Medulla oblongata (tissue), 1 donor: ENCODE results near the gene GGT7.
"Not testable (repeated sequence)": the region's sequence is repeated elsewhere in the genome, so short reads cannot be mapped to it uniquely, and the experiment has no call there.

Experiments
- DNase-seq: peaks from one replicate; pipeline ENCODE4 v3.0.0-alpha.2; 2015; ENCODE audit errors: extremely low spot score

Gene GGT7, protein sequence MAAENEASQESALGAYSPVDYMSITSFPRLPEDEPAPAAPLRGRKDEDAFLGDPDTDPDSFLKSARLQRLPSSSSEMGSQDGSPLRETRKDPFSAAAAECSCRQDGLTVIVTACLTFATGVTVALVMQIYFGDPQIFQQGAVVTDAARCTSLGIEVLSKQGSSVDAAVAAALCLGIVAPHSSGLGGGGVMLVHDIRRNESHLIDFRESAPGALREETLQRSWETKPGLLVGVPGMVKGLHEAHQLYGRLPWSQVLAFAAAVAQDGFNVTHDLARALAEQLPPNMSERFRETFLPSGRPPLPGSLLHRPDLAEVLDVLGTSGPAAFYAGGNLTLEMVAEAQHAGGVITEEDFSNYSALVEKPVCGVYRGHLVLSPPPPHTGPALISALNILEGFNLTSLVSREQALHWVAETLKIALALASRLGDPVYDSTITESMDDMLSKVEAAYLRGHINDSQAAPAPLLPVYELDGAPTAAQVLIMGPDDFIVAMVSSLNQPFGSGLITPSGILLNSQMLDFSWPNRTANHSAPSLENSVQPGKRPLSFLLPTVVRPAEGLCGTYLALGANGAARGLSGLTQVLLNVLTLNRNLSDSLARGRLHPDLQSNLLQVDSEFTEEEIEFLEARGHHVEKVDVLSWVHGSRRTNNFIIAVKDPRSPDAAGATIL

DNA sequence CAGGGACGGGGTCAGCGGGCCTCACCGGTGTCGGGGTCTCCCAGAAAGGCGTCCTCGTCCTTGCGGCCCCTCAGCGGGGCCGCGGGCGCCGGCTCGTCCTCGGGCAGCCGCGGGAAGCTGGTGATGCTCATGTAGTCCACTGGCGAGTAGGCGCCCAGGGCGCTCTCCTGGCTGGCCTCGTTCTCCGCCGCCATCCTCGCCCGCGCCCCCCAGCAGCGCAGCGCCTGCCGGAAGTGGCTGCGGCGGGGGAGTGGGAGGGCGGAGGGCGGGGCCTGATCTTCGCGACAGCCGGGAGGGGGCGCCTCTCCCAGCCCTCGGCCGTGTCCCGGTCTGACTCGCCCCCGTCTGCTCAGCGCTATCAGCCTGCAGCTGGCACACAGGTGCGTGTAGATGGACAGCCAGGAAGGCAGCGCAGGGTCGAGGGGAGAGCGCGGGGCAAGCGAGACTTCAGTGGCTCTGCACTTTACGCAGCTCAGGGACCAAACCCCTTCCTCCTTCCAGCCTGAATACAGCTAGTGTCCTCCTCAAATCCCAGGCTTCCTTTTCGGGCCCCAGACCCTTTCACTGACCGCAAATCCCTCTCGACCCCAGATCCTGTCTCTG is at the start of gene GGT7:
TSS of gene GGT7 (minus strand) at position 235 of the 603 bp plus-strand sequence. CDS start at position 194, 41 bp downstream.
- peak; percentile 85 for DNase-seq

DNA sequence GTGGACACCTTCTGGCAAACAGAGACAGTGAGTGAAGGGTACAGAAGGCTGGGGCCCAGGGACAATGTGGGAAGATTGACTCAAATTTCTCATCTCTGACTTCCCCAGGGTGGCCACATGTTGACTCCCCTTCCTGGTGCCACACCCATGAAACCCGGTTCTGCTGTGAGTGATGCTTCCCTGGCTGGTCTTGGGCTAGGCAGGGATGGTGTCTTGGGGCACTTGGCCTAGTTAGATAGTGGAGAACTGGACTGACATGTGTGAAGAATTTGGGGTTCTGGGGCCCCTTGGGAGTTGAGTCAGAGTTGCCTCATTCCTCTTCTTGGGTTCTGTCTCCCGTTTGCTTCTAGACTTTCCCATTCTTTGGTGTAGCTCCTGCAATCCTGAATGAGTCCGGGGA is 48.8 kb upstream of the GGT7 start:
- DNase-seq = no peak

DNA sequence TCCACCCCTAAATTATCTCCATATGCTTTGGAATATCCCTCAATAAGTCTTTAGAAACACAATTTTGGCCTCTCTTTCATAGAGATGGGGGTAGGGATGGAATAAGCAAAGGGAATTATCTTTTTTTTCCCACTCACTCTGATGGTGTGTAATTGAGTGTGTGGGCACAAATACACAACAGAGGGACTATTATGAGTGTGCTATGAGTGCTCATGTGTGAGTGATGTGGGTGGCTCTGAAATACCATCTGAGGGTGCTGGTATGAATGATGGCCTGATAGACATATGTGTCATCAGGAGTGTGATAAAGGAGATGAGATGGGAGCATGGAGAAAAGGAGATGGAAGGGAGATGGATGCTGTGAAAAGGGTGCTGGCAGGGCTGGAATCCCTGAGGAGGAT is 47.4 kb upstream of the GGT7 start:
- no peak for DNase-seq

DNA sequence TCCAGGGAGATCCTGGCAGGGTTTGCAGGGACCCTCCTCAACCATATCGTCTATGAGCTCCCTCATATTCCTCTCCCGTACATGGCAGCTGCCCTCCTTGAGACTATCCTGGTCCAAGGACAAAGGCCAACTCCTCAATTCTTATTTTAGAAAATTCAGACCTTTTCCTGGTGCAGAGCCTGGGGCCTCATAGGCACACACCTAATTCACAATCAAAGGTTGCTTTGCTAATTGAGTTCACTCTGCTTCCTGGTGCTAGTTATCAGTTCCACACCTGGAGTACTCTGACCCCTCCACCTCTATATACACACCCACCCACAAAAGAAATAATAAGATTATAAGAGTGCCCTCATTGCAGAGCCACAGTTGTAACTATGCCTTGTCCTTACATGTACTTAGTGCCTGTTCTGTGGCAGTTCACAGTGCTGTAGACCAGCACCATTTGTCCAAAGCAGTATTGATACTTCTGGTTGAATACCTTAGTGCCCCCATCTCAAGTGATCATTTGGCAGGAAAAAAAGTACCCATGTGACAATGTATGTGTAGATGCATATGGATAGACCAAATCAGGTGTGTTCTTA is 44.2 kb upstream of the GGT7 start:
- no peak for DNase-seq

DNA sequence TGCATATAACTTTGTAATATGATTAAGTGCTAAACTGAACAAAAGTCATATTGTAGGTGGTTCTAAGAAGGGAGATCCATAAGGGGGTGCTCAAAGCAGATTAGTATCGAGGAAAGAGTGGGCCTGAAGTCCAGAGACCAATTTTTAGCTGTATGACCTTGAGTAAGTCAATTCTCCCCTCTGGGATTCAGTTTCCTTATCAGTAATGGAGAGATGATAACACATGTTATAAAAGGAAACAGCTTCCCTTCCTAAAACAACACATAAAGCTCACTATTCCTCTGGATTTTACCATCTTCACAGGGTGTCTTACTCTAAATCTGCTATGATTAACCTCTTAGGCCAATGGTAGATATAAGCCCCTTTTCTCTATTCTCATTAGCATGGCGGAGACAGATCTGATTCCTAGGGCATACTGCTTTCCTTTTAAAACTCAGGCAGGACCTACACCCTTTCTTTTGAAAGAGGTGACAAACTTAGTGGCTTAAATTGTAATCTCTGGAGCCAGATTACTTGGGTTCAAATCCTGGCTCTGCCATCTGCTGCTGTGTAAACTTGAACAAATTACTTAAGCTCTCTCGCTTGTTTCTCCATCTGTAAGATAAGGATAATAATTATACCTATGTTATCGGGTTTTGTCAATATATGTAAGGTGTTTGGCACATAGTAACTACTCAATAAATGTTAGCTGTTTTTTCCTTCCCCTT is 43.2 kb upstream of the GGT7 start:
- DNase-seq = no peak

DNA sequence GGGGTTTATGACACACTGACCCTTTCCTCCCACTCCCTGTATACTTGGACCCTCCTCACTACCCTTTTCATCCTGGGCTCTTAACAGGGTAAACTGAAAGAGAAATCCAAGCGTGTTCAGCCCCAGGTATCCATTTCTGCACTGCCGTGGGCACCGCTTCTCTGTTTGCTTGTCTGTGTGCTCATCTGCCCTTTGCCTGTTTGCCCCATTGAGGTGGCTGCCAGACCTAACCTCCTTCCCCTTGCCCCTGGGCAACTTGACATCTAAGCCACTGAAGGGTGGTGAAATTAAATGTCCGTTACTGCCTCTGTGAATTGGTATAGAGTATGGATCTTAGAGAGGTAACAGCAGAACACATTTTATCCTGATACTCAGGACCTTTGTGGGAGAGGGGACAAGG is 42.5 kb upstream of the GGT7 start:
- no peak for DNase-seq

DNA sequence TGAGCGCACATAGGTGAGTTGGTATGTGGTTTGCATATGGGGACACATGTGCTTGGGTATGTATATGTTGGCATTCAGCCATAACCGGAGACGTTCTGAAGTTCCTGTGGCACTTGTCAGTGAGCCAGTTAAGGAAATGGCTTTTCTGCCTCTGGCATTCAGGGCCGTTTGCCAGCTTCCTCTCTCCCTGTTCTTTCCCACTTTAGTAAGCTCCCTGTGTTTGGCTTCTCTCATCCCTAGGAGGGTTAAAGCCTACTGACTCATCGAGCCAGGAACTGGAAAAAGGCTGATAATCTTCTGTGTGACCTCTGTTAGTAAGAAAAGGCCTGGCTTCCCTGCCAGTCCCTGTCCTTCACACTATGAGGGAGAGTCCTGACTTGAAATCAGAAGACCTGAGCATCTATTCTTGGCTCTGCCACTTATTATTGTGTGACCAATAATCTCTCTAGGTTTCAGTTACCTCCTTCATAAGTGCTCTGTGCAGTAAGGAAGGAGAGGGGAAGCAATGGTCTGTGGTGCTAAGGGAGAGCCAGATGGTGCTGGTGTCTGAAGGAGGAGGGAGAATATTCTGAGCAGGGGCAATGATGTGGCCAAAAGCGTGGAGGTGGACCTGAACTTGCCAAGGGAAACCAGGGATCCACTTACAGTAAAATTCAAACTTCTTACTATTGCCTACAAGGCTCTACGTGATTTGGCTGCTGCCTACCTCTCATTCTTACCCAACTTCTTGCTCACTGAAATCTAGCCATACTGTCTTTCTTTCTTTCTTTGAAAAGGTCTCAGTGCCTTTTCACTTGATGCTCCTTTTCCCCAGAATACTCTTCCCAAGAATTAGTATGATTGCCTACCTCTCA is 35.2 kb upstream of the GGT7 start:
- peak; percentile 14 for DNase-seq

DNA sequence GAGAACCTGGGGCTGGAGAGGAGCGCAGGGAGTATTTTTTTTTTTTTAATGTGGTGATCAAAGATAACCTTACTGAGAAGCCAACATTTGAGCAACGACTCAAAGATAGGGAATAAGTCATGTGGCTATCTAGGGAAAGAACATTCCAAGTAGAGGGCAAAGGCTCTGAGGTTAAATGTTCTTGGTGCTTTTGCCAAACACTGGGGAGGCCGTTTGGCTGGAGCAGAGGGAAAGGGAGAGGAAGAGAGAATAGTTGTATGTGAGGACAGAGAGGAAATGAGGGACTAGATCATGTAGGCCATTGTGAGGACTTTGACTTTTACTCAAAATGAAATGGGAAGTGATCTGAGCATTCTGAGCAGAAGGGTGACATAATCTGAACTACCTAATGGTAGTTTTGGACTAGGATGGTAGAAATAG is 31.6 kb upstream of the GGT7 start:
- peak; percentile 37 for DNase-seq

DNA sequence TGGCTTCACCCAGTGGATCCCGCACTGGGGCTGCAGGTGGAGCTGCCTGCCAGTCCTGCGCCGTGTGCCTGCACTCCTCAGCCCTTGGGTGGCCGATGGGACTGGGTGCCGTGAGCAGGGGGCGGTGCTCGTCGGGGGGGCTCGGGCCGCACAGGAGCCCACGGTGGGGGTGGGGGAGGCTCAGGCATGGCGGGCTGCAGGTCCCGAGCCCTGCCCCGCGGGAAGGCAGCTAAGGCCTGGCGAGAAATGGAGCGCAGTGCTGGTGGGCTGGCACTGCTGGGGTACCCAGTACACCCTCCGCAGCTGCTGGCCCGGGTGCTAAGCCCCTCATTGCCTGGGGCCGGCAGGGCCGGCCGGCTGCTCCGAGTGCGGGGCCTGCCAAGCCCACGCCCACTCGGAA is 26.1 kb upstream of the GGT7 start:
- DNase-seq = not testable (repeated sequence)

DNA sequence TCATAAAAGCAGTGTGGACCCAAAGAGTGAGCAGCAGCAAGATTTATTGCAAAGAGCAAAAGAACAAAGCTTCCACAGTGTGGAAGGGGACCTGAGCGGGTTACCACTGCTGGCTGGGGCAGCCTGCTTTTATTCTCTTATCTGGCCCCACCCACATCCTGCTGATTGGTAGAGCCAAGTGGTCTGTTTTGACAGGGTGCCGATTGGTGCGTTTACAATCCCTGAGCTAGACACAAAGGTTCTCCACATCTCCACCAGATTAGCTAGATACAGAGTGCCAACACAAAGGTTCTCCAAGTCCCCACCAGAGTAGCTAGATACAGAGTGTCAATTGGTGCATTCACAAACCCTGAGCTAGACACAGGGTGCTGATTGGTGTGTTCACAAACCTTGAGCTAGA is 25.5 kb upstream of the GGT7 start:
- DNase-seq = not testable (repeated sequence)

DNA sequence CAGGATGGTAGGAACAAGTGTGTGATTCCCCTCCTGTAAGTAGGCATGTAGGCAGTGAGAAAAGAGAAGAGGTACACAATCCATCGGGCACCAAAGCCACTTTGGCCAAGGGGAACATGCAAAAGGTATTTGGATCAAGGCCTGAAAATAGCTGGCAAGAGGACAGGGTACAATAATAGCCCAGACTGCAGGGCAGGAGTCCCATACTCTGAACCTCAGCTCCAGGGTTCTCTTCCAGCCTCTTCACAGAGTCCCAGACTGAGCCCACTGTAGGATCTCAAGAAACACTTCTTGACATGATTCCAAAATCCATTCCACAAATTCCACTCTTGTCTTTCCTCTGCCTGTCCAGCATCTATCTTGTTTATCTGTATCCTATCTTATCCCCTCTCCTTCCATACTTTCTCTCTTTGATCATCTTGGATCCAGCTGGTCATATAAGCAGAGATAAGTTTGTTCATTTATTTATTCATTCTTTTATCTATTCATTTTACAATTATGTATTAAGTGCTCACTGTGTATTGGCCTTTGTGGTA is 23.5 kb upstream of the GGT7 start:
- DNase-seq = no peak

DNA sequence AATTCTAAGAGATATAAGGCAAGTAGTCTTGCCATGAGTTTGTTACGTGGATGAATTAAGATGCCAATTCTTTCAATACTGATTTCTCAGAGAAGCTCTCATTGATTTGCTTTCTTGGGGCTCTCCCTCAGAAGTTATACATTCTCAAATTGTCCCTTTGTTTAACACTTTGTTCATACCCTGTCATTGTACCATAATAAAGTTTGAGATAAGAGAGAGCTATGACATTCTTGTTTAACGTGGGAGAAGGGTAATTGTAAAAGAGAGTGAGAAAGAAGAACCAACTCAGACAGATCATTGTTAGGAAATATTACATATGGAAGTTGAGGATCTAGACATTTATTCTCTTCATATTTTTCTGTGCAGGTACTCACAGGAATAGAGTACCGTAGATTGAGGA is 22.8 kb upstream of the GGT7 start:
- no peak for DNase-seq

DNA sequence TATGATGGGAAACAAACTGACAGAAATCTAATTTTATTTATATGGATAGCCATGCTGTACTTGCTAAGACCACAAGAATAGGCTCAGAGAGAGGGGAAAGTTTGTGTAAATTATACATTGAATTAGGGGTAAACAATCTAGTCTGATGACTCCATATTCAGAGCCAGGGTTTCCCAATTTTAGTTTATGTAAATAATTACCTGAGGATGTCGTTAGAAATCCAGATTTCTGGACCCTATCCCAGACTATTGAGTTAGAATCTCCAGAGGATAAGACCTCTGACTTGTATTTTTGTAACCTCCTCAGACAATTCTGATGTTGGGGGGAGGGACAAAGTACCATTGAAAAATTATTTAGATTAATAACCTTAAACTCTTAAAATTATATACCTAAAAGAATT is 22.1 kb upstream of the GGT7 start:
- no peak for DNase-seq

DNA sequence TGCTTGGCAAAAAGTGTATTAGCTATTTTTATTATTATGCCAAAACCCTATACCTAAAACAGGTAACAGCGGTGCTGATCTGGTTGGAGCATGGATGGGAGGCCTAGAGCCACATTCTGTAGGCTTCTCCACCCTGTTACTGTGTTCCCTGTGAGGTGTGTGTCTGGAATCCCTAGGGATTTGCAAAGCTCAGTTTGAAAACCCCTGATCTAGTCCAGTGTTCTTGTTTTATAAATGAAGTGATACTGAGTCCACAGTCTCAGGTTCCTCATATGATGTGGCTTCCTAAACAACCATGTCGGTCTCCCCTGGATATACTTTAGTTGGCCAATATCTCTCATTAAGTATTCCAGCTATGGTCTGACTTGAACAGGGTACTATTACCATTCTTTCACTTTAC is 20.0 kb upstream of the GGT7 start:
- DNase-seq = no peak

DNA sequence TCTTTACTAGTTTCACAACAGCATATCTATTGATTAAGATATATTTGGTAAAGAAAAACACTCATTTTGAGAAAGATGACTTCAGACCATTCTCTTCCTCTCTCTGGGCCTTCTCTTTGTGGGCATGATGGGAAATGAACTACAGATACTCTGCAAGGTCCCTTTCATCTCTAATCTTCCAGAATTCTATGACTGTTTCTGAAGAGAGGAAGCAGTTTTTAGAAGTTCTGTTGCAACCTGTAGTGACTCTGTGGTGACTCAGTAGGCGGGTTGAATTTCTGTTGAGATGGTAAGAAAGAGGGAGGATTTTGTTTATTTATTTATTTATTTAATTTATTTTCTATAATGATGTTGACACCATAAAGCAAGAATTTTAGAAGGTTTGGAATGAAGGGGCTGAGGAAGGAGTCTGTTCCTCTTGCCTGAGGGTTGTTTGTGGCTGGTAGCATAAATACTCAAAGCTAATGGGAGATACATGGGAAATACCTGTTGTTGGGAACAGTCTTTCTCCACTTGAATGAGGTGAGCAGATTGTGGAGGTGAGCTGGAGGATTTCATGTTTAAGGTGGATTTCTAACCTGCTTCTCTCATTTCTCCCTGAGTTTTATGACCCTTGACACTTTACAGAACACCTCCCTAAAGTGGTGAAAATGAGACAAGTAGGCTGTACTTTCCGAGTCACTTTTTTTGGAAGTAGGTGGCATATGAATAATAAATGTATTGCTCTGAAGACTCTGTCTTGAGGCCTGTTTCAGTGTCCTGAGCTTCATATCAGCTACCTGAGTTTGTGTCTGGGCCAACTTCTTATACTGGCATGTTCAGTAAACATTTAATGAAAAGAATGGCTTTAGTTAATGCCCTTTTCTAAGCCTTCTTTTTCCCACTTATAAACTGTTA is 18.8 kb upstream of the GGT7 start:
- DNase-seq = no peak

DNA sequence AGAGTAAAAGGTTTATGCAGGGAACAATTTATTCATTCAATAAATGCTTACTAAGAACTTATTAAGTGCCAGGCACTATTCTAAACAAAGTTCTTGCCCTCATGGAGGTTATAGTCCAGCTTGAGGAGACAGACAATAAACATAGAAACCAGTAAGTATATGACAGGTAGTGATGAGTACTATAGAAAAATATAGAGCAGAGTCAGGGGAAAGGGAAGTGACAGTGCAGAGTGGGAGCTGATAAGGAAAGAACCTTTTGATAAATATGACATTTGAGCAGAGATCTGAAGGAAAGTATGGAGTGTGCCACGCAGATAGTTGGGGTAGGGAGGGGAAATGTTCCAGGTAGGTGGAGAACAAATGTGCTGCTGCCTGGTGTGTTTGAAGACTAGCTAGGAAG is 15.8 kb upstream of the GGT7 start:
- DNase-seq = no peak

DNA sequence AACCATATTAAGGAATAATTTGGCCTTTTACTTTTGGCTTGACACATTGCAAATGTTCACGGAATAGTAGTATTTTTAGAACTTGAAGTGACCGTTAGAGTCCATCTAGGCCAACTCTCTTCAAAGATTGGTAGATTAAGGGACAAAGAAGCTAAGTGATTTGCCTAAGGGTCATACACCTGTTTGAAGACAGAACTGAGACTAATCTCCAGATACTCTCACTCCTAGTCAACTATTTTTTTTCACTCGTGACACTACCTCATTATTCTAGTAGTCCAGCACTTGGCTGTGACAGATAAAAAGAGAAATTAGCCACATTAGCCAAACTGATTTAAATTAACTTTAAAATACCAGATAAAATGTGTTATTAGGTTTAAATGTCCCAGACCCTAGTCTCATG is 14.4 kb upstream of the GGT7 start:
- DNase-seq = no peak

DNA sequence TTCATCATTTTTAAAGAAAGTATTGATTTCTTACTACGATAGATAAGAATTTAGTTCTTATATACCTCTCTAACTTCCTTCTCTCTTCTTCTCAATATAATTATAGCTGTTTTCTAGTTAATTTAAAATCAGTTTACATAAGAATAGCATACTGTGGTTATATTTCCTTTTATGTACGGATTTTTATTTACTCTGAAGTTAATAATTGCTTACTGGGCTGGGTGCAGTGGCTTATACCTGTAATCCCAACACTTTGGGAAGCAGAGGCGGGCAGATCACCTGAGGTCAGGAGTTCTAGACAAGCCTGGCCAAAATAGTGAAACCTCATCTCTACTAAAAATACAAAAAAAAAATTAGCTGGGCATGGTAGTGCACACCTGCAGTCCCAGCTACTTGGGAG is 13.5 kb upstream of the GGT7 start:
- DNase-seq = no peak

DNA sequence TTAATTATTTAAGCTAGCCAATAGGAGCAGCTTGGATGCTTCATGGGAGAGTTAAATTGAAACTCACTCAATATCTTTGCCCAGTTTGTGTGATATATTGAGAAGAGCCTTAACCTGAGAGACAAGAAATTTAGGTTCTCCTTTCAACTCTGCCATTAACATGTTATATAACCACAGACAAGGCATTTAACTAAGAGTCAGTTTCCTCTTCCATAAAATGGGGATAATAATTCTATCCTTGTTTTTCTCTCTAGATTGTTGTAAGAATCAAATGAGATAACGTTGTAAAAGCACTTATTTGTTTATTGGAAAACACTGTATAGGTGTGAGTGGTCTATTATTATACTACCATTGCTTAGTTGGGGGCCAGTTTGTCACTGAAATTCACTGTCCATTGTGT is 11.6 kb upstream of the GGT7 start:
- no peak for DNase-seq

DNA sequence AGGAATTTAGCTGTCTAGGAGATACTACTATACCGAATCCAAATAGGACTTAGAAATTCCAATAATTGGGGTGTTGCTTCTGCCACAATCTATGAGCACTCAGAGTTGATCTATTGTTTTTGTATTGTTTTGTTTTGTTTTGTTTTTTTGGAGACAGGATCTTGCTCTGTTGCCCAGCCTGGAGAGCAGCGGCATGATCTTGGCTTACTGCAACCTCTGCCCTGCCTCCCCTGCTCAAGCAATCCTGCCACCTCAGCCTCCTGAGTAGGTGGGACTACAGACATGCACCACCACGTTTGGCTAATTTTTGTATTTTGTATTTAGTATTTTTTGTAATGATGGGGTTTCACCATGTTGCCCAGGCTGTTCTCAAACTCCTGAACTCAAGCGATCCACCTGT is 11.2 kb upstream of the GGT7 start:
- DNase-seq = no peak
